Muscle of arm (tissue), 12 donors: ENCODE results near the gene ZNF366. TPM values are rescaled to one million over a fixed set of nuclear protein-coding genes. Genes with fewer than 3 reads are reported as not detected.

ENCODE experiments used
- DNase-seq: peaks from one replicate; pipeline ENCODE4 v3.0.0-alpha.2; 2013
- polyA plus RNA-seq, 12 donors: library from polyadenylated mRNA; unstranded; fragments of 120-200 nt; gene quantifications; one replicate each; pipeline ENCODE4 v1.2.1, GENCODE V29; 2013; ENCODE audit not compliant: insufficient read length in 12 of 12

Gene ZNF366
- polyA plus RNA-seq, 12 donors: 2.3 to 3.8 (median 2.8) TPM; not detected in 2

DNA sequence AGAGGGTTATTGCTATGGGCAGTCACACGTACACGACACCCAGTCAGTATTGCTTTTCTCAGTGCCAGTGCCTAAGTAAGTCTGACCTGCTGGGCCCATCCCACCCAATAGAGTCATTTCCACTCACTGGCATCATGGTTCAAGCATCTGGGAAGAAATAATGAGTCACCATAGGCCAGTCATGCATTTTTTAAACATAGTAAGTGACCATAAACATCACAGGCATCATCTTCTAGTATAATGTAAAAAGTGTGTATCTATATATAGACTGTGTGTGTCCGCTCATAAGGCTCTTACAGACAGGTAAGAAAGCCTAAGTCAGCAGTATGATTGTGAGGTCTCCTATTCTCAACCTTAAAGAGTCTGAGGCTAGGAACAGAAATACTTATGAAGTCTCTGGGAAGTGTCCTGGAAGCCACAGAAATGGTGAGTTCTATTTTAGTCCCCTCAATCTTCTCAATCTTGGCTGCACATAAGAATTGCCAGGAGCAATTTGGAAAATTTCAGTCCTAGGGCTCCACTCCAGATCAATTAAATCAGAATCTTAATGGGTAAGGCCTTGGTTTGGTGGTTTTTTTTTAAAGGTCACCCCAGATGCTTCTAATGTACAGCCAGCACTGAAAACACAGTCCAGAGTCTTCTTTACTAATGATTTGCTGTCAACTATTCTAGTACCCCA lies 65.2 kb downstream of the ZNF366 start:
- DNase-seq: no peak

- DNase-seq: no peak
These were observed 66.0 kb downstream of the ZNF366 start for GRCh38 chr5:72441094-72441723.

GRCh38 chr5:72440207-72440638 lies 67.0 kb downstream of the ZNF366 start:
- no peak for DNase-seq

GRCh38 chr5:72439192-72439591 lies 68.0 kb downstream of the ZNF366 start:
- DNase-seq: no peak

- no peak for DNase-seq
These were observed 69.1 kb downstream of the ZNF366 start for GRCh38 chr5:72438141-72438540.

DNA sequence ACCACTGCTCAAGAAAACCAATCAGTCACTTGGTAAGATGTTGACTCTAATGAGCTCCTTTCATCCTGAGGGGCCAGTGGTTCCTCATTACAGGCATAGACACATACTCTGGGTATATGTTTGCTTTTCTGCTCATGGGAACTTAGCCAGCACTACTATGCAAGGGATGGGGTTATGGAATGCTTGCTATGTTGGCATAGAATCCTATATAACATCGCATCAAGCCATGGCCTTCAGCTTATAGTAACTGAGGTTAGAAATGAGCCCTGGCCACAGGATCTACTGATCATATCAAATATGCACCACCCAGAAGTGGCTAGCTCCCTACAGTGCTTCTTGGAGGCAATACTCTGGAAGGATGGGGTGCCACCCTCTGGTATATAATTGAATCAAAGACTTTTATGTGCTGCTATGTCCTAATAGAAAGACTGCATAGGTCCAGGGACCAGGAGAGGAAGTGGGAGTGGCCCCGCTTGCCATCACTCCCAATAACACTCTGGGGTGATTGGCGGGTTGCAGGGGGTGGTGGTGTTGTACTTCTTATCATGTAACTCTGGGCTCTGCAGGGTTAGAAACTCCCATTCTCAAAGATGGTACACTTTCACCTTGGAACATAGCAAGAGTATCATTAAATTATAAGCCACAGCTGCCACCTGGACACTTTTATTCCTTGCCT lies 70.3 kb downstream of the ZNF366 start:
- no peak for DNase-seq

- no peak for DNase-seq
These were observed 72.3 kb downstream of the ZNF366 start for GRCh38 chr5:72434781-72435437.

- no peak for DNase-seq
These were observed 73.0 kb downstream of the ZNF366 start for GRCh38 chr5:72434056-72434780.

DNA sequence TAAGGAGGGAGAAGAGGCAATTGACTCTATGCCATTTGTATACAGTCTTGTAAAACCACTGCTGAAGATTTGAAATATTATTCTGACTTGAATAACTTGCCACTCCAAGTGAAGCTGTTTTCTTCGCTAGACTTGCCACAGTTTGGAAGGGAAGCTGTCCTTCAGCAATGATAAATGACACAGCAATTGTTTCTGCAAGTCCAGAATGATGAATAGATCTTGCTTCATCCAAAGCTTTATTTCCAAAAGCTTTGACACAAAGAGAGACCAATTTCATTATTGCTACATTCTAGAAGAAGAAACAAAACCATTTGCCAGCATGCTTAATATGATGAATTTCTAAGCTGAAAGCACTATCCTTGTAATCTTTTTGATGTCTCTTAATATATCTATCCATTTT lies 73.7 kb downstream of the ZNF366 start:
- DNase-seq: no peak

- no peak for DNase-seq
These were observed 78.5 kb downstream of the ZNF366 start for GRCh38 chr5:72428669-72429068.

GRCh38 chr5:72427488-72428437 lies 79.4 kb downstream of the ZNF366 start:
- DNase-seq: peak; percentile 52

DNA sequence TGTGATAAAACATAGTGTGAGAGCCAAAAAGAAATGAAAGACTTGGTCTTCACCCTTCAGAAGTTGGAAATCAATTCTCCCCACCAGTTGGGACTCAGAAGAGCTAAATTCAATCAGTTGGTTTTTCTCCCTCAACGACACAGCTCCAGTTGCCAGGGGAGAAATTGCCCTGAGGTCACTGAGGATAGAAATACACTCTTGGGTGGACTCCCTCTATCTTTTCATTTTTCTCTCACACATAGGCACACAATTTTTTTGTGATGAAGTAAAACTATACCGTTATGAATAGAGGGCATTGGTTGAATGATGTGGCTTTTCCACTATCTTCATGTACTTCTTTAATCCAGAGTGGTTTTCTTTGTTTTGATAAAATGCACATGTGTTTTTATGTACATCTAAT lies 80.2 kb downstream of the ZNF366 start:
- no peak for DNase-seq

- DNase-seq: no peak
These were observed 81.2 kb downstream of the ZNF366 start for GRCh38 chr5:72426019-72426418.

- DNase-seq: no peak
These were observed 88.9 kb downstream of the ZNF366 start for GRCh38 chr5:72418271-72418670.

DNA sequence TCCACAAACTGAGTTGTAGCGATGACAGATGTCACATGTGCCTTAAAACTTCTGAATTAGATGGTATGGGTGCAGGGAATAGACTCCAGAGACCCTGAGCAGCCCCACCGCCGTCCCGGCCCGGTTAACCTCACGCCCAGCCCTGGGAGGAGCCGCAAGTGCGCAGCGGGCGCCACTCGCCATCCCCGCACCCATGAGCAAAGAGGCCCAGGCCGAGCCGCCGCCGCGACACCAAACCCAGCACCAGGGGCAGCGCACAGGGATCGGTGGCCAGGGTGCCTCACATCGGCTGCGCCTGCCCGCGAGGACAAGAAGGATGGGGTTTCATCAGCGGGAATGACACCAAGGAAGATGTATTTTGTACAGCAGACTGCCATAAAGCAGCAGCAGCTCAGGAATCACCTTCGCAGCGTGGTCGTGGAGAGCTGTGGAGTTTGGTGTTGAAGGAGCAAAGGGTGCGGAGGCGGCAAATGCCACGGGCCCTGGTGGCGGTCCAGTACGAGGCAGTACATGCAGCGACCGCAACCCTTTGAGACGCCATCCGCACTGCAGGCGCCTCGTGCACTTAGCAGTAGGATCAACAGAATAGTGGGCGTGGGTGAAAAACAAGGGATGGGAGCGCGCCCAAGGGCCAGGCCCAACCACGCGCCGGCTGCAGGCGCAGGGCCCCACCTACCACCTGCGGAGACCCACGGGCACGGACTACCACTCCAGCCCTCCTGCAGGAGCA lies 89.7 kb downstream of the ZNF366 start:
- no peak for DNase-seq

- DNase-seq: no peak
These were observed 91.4 kb downstream of the ZNF366 start for GRCh38 chr5:72415616-72416325.

GRCh38 chr5:72412283-72413055 lies 94.7 kb downstream of the ZNF366 start:
- no peak for DNase-seq

DNA sequence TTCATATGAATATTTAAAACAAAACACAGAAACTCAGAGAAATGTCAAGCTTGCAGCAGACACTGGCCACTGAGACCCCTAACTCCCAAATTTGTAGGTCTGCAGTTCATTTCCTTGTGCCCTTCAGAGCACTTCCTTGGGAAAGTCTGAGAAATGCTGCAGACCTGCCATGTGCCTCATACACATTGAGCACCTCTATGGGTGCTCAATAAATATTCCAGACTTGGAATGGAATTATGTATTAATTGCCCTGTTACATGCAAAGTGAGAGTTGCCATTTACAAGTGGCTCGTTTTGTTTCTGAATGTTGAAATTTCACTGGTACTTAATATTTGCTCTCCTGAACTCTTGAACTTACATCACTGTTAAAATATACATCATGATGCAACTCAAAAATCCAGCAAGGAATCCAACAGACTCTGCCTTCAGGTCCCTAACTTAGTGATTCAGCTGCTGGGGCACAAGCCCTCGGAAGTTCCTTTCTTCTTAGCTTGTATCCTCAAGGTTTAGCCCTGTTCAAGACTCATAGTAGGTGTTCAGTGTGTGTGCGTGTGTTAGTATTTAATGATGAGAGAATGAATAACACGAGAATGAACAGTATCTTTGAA lies 96.4 kb downstream of the ZNF366 start:
- DNase-seq: no peak
